Keratinocyte (primary cell): ENCODE data around the gene SPAG16. TPM values are rescaled to one million over a fixed set of nuclear protein-coding genes. Genes with fewer than 3 reads are reported as not detected.

Source experiments
- DNase-seq: peaks from one replicate; pipeline ENCODE4 v3.0.0-alpha.2; 2011; ENCODE audit warnings: low read depth, missing footprints, low spot score
- FAIRE-seq: peaks from 2 replicates; lab custom pipeline; 2011; peaks lifted over from hg19 to GRCh38; lab: Jason Lieb, UNC
- H2AFZ ChIP-seq: 2 replicates; pipeline ENCODE4 v1.6.0; 2012; ENCODE audit warnings: low read length, control low read depth, inconsistent platforms; ENCODE audit not compliant: control insufficient read depth
- H3K27ac ChIP-seq: 2 replicates; pipeline ENCODE4 v1.5.1; 2011; ENCODE audit warnings: low read length; ENCODE audit not compliant: control insufficient read depth, insufficient read depth
- H3K27me3 ChIP-seq: 3 replicates; pipeline ENCODE4 v1.6.0; 2011; ENCODE audit warnings: low read length; ENCODE audit not compliant: control insufficient read depth, insufficient read depth; ENCODE audit errors: extremely low read depth
- H3K36me3 ChIP-seq, 2 experiments: 2 replicates in 1 of 2; 3 replicates in 1 of 2; pipeline ENCODE4 v1.5.1; 2011; ENCODE audit warnings: low read length in 2 of 2, mild to moderate bottlenecking in 1 of 2; ENCODE audit not compliant: control insufficient read depth in 2 of 2, insufficient read depth in 2 of 2; ENCODE audit errors: extremely low read depth in 1 of 2
- H3K4me1 ChIP-seq: 3 replicates; pipeline ENCODE4 v1.5.1; 2011; ENCODE audit warnings: low read length; ENCODE audit not compliant: control insufficient read depth, insufficient read depth; ENCODE audit errors: extremely low read depth
- H3K4me2 ChIP-seq: 3 replicates; pipeline ENCODE4 v1.6.0; 2011; ENCODE audit warnings: low read depth, low read length; ENCODE audit not compliant: control insufficient read depth, insufficient read depth; ENCODE audit errors: extremely low read depth
- H3K4me3 ChIP-seq, 3 experiments: fragments of 200-600 bp in 1 of 3; sonication (generic) in 1 of 3; 2 replicates in 2 of 3; 3 replicates in 1 of 3; pipeline ENCODE4 v1.5.1; 2011 to 2016; ENCODE audit warnings: low read length in 3 of 3, mild to moderate bottlenecking in 3 of 3, control low read depth in 2 of 3, inconsistent platforms in 1 of 3, low read depth in 1 of 3, mixed read lengths in 1 of 3, mixed run types in 1 of 3, moderate library complexity in 1 of 3; ENCODE audit not compliant: control insufficient read depth in 2 of 3, insufficient read depth in 2 of 3; ENCODE audit errors: extremely low read depth in 1 of 3
- H3K79me2 ChIP-seq: 2 replicates; pipeline ENCODE4 v1.6.0; 2012; ENCODE audit warnings: low read length; ENCODE audit not compliant: control insufficient read depth, insufficient read depth
- H3K9ac ChIP-seq: 3 replicates; pipeline ENCODE4 v1.6.0; 2011; ENCODE audit warnings: low read length; ENCODE audit not compliant: control insufficient read depth, insufficient read depth; ENCODE audit errors: extremely low read depth
- H3K9me1 ChIP-seq: 3 replicates; pipeline ENCODE4 v1.6.0; 2011; ENCODE audit warnings: low read length; ENCODE audit not compliant: control insufficient read depth, insufficient read depth; ENCODE audit errors: extremely low read depth
- H3K9me3 ChIP-seq: 2 replicates; pipeline ENCODE4 v1.5.1; 2012; ENCODE audit warnings: low read depth, low read length; ENCODE audit not compliant: control insufficient read depth
- H4K20me1 ChIP-seq: 3 replicates; pipeline ENCODE4 v1.6.0; 2011; ENCODE audit warnings: low read length; ENCODE audit not compliant: control insufficient read depth, insufficient read depth; ENCODE audit errors: extremely low read depth
- CTCF ChIP-seq, 3 experiments: IDR thresholded peaks in 1 of 3; conservative IDR thresholded peaks in 1 of 3; optimal IDR thresholded peaks in 1 of 3; 2 replicates in 2 of 3; 3 replicates in 1 of 3; pipeline versions ENCODE3 to v1.5.1; 2011; ENCODE audit warnings: low read length in 3 of 3, mild to moderate bottlenecking in 3 of 3, moderate library complexity in 2 of 3, control low read depth in 1 of 3, inconsistent platforms in 1 of 3; ENCODE audit not compliant: insufficient read depth in 2 of 3; ENCODE audit errors: extremely low read depth in 1 of 3
- EZH2 ChIP-seq: IDR thresholded peaks from one replicate; pipeline ENCODE4 v1.6.1; 2012; ENCODE audit warnings: inconsistent platforms, mild to moderate bottlenecking, low read length, moderate library complexity
- dilution Hi-C: fragments of 300-500 bp; cut with MboI; formaldehyde crosslinking; loops from one replicate; pipeline ENCODE4 v1.7.0; 2020; ENCODE audit warnings: low sequenced_read_pairs; ENCODE audit not compliant: extremely low pct_ligation_motif_present
- polyA plus RNA-seq, 5 experiments: library from polyadenylated mRNA; depleted of rRNA in 3 of 5; stranded (reverse) in 3 of 5; stranded (forward) in 1 of 5; unstranded in 1 of 5; fragments of >200 nt; gene quantifications; 1 replicate in 1 of 5; 2 replicates in 3 of 5; 3 replicates in 1 of 5; pipeline versions ENCODE4 v1.2.1 to v1.2.3, GENCODE V29; 2011 to 2012; ENCODE audit warnings: missing spikeins in 2 of 5, low read depth in 1 of 5, low replicate concordance in 1 of 5

SPAG16 gene
- polyA plus RNA-seq, 1 donor (not counting 4 experiments of a cell fraction or from before 2014, with no cell fraction given) = 19.6 TPM

GRCh38 chr2:214184461-214184860 lies 900.2 kb downstream of the SPAG16 start:
- no peaks in the 10 kb centered on the region for H3K9me1 ChIP-seq
- dilution Hi-C loops = no loop called here
- H3K4me2 ChIP-seq = no peak overlapping the region
- H3K36me3 ChIP-seq = no peaks in the 10 kb centered on the region
- no peak overlapping the region for H3K27ac ChIP-seq
- TF ChIP-seq EZH2 = no peak
- TF ChIP-seq CTCF (optimal IDR thresholded peaks at IDR 0.05 in 1 of 3, IDR thresholded peaks at IDR 0.05 in 1 of 3, conservative IDR thresholded peaks at IDR 0.05 in 1 of 3; ENCODE audit: extremely low read depth in 1 of 3, insufficient read depth in 2 of 3, low read length in 3 of 3) = no peak
- H3K27me3 ChIP-seq = no peaks in the 10 kb centered on the region
- H3K79me2 ChIP-seq = no peaks in the 10 kb centered on the region
- no peaks in the 10 kb centered on the region for H4K20me1 ChIP-seq
- H2AFZ ChIP-seq = no peak overlapping the region
- DNase-seq (no peak), FAIRE-seq (no peak)
- no peak overlapping the region for H3K4me3 ChIP-seq
- no peak overlapping the region for H3K9ac ChIP-seq
- no peaks in the 10 kb centered on the region for H3K4me1 ChIP-seq
- H3K9me3 ChIP-seq = no peaks in the 10 kb centered on the region

DNA sequence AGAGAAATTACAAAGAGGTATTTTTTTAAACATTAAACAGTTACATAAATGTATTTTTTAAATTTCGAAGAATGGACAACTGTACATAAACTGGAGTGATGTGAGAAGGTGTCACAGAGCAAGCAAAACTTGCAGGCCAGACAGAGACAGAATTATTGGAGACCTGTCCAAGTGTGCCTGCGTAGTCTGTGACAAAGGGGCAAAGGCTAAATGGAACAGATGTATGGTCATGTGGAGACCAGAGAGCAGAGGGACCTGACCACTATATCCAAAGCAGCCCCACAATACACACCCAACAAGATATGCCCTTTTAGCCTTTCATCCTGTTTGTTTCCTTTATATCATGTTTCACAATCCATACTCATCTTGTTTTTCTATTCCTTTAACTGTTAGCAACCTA lies 901.3 kb downstream of the SPAG16 start:
- TF ChIP-seq CTCF (optimal IDR thresholded peaks at IDR 0.05 in 1 of 3, IDR thresholded peaks at IDR 0.05 in 1 of 3, conservative IDR thresholded peaks at IDR 0.05 in 1 of 3; ENCODE audit: extremely low read depth in 1 of 3, insufficient read depth in 2 of 3, low read length in 3 of 3) (no peak), EZH2 (no peak)
- dilution Hi-C loops = no loop called here
- H3K9ac ChIP-seq = no peak overlapping the region

More for the DNA sequence above, 901.3 kb downstream of the SPAG16 start:
- Histone ChIP-seq H4K20me1 (no peaks in the 10 kb centered on the region), H3K27me3 (no peaks in the 10 kb centered on the region), H3K4me3 (no peak overlapping the region), H2AFZ (no peak overlapping the region), H3K27ac (no peak overlapping the region), H3K4me2 (no peak overlapping the region), H3K4me1 (no peaks in the 10 kb centered on the region), H3K36me3 (no peaks in the 10 kb centered on the region), H3K9me1 (no peaks in the 10 kb centered on the region), H3K79me2 (no peaks in the 10 kb centered on the region), H3K9me3 (no peaks in the 10 kb centered on the region)
- DNase-seq = no peak
- no peak for FAIRE-seq
